HepG2 (cell line): ENCODE measurements around the gene SLX4. TPM values are rescaled to one million over a fixed set of nuclear protein-coding genes. Genes with fewer than 3 reads are reported as not detected.

ENCODE experiments used
- ATAC-seq: fragments of 200-7000 bp; cut with Tn5 transposase; 3 replicates; pipeline ENCODE4 v1.9.1; 2020; ENCODE audit warnings: mild to moderate bottlenecking, moderate library complexity
- BruUV-seq: library from RNA; stranded (reverse); fragments of 400-500 nt; replicated peaks from 2 replicates; lab custom pipeline; 2021; lab: Mats Ljungman, UMichigan
- CTCF ChIA-PET: fragments of 300-600 bp; formaldehyde crosslinking; extraction: SDS; loops from one replicate; lab custom pipeline; 2021; ENCODE audit warnings: low total read pairs, inconsistent platforms, low intra/inter-chr PET ratio; lab: Yijun Ruan, JAX
- POLR2A ChIA-PET: fragments of 350-600 bp; sonication (Branson Sonifier 250); formaldehyde crosslinking; loops from one replicate; lab custom pipeline; 2020; ENCODE audit warnings: antibody characterized with exemption, inconsistent platforms; lab: Yijun Ruan, JAX
- DNase-seq: peaks from one replicate; pipeline ENCODE4 v3.0.0-alpha.2; 2015; ENCODE audit warnings: low spot score
- FAIRE-seq: peaks from 3 replicates; lab custom pipeline; 2011; peaks lifted over from hg19 to GRCh38; lab: Jason Lieb, UNC
- H2AFZ ChIP-seq: one replicate; pipeline ENCODE4 v1.6.1; 2011; ENCODE audit warnings: low read length, inconsistent platforms
- H3K27ac ChIP-seq: fragments of 300-600 bp; 3 replicates; pipeline ENCODE4 v1.8.0; 2011; ENCODE audit warnings: mixed run types, mild to moderate bottlenecking, mixed read lengths, low read length, inconsistent platforms; ENCODE audit not compliant: insufficient read depth; ENCODE audit errors: extremely low read length
- H3K27me3 ChIP-seq, 2 experiments: fragments of 200-600 bp in 1 of 2; 2 replicates in 1 of 2; 3 replicates in 1 of 2; pipeline versions ENCODE4 v1.6.0 to v1.8.0; 2011; ENCODE audit warnings: low read length in 2 of 2, mild to moderate bottlenecking in 2 of 2, moderate library complexity in 2 of 2, inconsistent platforms in 1 of 2; ENCODE audit not compliant: insufficient read depth in 2 of 2, control insufficient read depth in 1 of 2
- H3K36me3 ChIP-seq, 2 experiments: fragments of 200-600 bp in 1 of 2; replicated peaks in 1 of 2; 2 replicates in 1 of 2; 3 replicates in 1 of 2; pipeline versions ENCODE4 v1.5.1 to v1.8.0; 2011; ENCODE audit warnings: low read length in 2 of 2, inconsistent platforms in 1 of 2; ENCODE audit not compliant: insufficient read depth in 2 of 2, control insufficient read depth in 1 of 2
- H3K4me1 ChIP-seq: 2 replicates; pipeline ENCODE4 v1.5.1; 2012; ENCODE audit warnings: low read length, inconsistent platforms; ENCODE audit not compliant: insufficient read depth
- H3K4me2 ChIP-seq: 2 replicates; pipeline ENCODE4 v1.6.0; 2011; ENCODE audit warnings: low read depth, low read length, inconsistent platforms
- H3K4me3 ChIP-seq, 3 experiments: fragments of 200-600 bp in 1 of 3; sonication (generic), shearing (Covaris generic) in 1 of 3; replicated peaks in 1 of 3; 2 replicates each; pipeline ENCODE4 v1.5.1; 2011 to 2016; ENCODE audit warnings: low read length in 3 of 3, inconsistent platforms in 2 of 3, low read depth in 2 of 3, mild to moderate bottlenecking in 2 of 3, control low read depth in 1 of 3, mixed read lengths in 1 of 3; ENCODE audit not compliant: insufficient read depth in 1 of 3
- H3K79me2 ChIP-seq: one replicate; pipeline ENCODE4 v1.6.1; 2011; ENCODE audit warnings: low read length, inconsistent platforms; ENCODE audit not compliant: insufficient read depth
- H3K9ac ChIP-seq: 2 replicates; pipeline ENCODE4 v1.6.0; 2011; ENCODE audit warnings: mild to moderate bottlenecking, low read depth, low read length, inconsistent platforms; ENCODE audit not compliant: insufficient read depth
- H3K9me3 ChIP-seq: 2 replicates; pipeline ENCODE4 v1.5.1; 2012; ENCODE audit warnings: mild to moderate bottlenecking, low read length
- H4K20me1 ChIP-seq: 2 replicates; pipeline ENCODE4 v1.6.0; 2011; ENCODE audit warnings: inconsistent platforms, mild to moderate bottlenecking, low read length, moderate library complexity; ENCODE audit not compliant: insufficient read depth
- CBX5 ChIP-seq: sonication (generic); formaldehyde crosslinking; IDR thresholded peaks from 2 replicates; pipeline ENCODE4 v1.4.0; 2020; ENCODE audit warnings: missing genetic modification reagents, borderline replicate concordance
- ESRRA ChIP-seq: sonication (generic); formaldehyde crosslinking; IDR thresholded peaks from 2 replicates; pipeline ENCODE4 v1.5.1; 2020; ENCODE audit warnings: mild to moderate bottlenecking, low read depth, missing genetic modification reagents
- FOXM1 ChIP-seq: sonication (generic); formaldehyde crosslinking; IDR thresholded peaks from 2 replicates; pipeline ENCODE4 v1.5.0; 2020; ENCODE audit warnings: missing genetic modification reagents
- KDM2A ChIP-seq: sonication (generic); formaldehyde crosslinking; IDR thresholded peaks from 2 replicates; pipeline ENCODE4 v1.4.0; 2020; ENCODE audit warnings: low read depth, missing genetic modification reagents, borderline replicate concordance
- POLR2AphosphoS2 ChIP-seq: IDR thresholded peaks from 2 replicates; pipeline ENCODE4 v1.6.1; 2011; ENCODE audit warnings: low read depth, low read length, improper control_type of control experiment
- SMAD1 ChIP-seq: sonication (generic); formaldehyde crosslinking; IDR thresholded peaks from 2 replicates; pipeline ENCODE4 v1.4.0; 2020; ENCODE audit warnings: missing genetic modification reagents, low read depth, mild to moderate bottlenecking, borderline replicate concordance
- ZBTB20 ChIP-seq: sonication (generic); formaldehyde crosslinking; IDR thresholded peaks from 2 replicates; pipeline ENCODE4 v1.8.1; 2023; ENCODE audit warnings: missing genetic modification reagents, low read depth, mild to moderate bottlenecking, borderline replicate concordance
- ZBTB7B ChIP-seq: sonication (generic); formaldehyde crosslinking; IDR thresholded peaks from 2 replicates; pipeline ENCODE4 v1.4.0; 2020; ENCODE audit warnings: missing genetic modification reagents
- WGBS: methylation state at CpG from one replicate; pipeline ENCODE4 v1.1.6; 2017; ENCODE audit warnings: low lambda C conversion rate; 5-methylcytosine and 5-hydroxymethylcytosine counted together
- in situ Hi-C: cut with HindIII; loops from 2 replicates; pipeline ENCODE4 v1.10.0; 2017; ENCODE audit warnings: low pct_unique_long_range_greater_than_20kb; ENCODE audit not compliant: extremely low pct_ligation_motif_present
- intact Hi-C: fragments of 100-400 bp; cut with micrococcal nuclease; formaldehyde crosslinking; loops from one replicate; pipeline ENCODE4 v1.10.0; 2022; ENCODE audit not compliant: unreplicated experiment
- polyA plus RNA-seq, 8 experiments: library from polyadenylated mRNA; depleted of rRNA in 3 of 8; stranded (reverse) in 7 of 8; unstranded in 1 of 8; fragments of >200 nt; fragmentation: Illumina TruSeq in 4 of 8; extraction: Trizol in 4 of 8; gene quantifications; 2 replicates each; pipeline versions ENCODE4 v1.2.1 to v1.2.3, GENCODE V29; 2011 to 2016; ENCODE audit warnings: low read depth in 4 of 8, missing spikeins in 1 of 8, mixed read lengths in 1 of 8; ENCODE audit not compliant: insufficient read depth in 1 of 8
- total RNA-seq, 5 experiments: library from RNA; depleted of rRNA; stranded (reverse); fragments of >200 nt; fragmentation: Illumina TruSeq; extraction: Trizol; gene quantifications; 2 replicates each; pipeline ENCODE4 v1.2.3, GENCODE V29; 2016; ENCODE audit warnings: low read depth in 1 of 5
- TF ChIP-seq, protein P1 (sequence below): sonication (generic); formaldehyde crosslinking; IDR thresholded peaks from 2 replicates; pipeline ENCODE4 v1.4.0; 2020; ENCODE audit warnings: missing genetic modification reagents

SLX4 gene
- total and polyA plus RNA-seq, 2 of the 13 experiments (the other 11 are each of a cell fraction or from before 2014, with no cell fraction given): 1.1 to 3.6 TPM

DNA sequence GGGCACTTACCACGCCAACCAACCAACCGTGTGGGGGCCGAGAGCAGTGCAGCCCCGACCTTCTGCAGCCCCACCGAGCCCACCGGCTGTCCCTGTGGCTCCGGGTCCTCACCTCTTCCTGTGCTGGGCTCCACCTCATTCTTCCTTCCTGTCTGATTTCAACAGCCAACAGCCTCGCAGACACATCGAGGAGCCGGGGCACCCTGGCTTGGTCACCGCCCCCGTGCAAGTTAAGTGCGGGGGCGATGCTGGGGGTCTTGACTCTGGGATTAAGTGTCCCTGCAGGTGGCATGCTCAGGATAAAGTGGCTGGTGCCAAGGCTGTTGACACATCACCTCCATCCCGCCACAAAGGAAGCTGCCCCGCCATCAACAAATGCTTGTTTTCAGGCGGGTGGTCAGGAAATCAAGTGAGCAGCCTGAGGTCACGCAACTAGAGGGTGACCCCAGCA, 34.1 kb downstream of the SLX4 start, which contains the start of gene NLRC3:
Gene NLRC3 (minus strand): TSS at position 102 of the 451 bp plus-strand sequence. CDS start 12,367 bp downstream, outside the sequence.
- no peak within 1 kb of the TSS for H3K27ac ChIP-seq
- ATAC-seq (no peak; the same call in 2 of the 3 replicates), DNase-seq (no peak), FAIRE-seq (no peak)
- CTCF ChIA-PET: no interaction called here
- H4K20me1 ChIP-seq: no peaks in the 10 kb centered on the region
- BruUV-seq: no TSS peak
- no peak within 1 kb of the TSS for H3K9ac ChIP-seq
- H3K4me2 ChIP-seq: no peak within 1 kb of the TSS
- H3K36me3 ChIP-seq: no peaks in the 10 kb centered on the region
- no peaks in the 10 kb centered on the region for H3K79me2 ChIP-seq
- intact Hi-C loops: no loop called here
- no peaks in the 10 kb centered on the region for H3K9me3 ChIP-seq
- H3K4me1 ChIP-seq: 0 out of 2 replicates have a peak, but pooled peaks cover 15% of the 10 kb centered on the region
- POLR2A ChIA-PET: no interaction called here
- H3K4me3 ChIP-seq: peak within 1 kb of the TSS in 1 of 3 experiments; percentile 2; a peak in 1 of 6 replicates
- TF ChIP-seq SMAD1 (CRISPR knock-in tag) (no peak), CBX5 (CRISPR knock-in tag) (no peak), KDM2A (CRISPR knock-in tag) (no peak), ESRRA (CRISPR knock-in tag) (no peak), POLR2AphosphoS2 (no peak), ZBTB7B (CRISPR knock-in tag) (no peak), ZBTB20 (CRISPR knock-in tag) (no peak), FOXM1 (no peak)
- TF ChIP-seq, protein P1, sequence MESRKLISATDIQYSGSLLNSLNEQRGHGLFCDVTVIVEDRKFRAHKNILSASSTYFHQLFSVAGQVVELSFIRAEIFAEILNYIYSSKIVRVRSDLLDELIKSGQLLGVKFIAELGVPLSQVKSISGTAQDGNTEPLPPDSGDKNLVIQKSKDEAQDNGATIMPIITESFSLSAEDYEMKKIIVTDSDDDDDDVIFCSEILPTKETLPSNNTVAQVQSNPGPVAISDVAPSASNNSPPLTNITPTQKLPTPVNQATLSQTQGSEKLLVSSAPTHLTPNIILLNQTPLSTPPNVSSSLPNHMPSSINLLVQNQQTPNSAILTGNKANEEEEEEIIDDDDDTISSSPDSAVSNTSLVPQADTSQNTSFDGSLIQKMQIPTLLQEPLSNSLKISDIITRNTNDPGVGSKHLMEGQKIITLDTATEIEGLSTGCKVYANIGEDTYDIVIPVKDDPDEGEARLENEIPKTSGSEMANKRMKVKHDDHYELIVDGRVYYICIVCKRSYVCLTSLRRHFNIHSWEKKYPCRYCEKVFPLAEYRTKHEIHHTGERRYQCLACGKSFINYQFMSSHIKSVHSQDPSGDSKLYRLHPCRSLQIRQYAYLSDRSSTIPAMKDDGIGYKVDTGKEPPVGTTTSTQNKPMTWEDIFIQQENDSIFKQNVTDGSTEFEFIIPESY (CRISPR knock-in tag): no peak
- H2AFZ ChIP-seq: no peak within 1 kb of the TSS
- WGBS: 38% methylated on average over 10 of the region's 18 CpGs
- peaks cover 3 to 8% of the 10 kb centered on the region in 2 experiments; a peak in 4 of 5 replicates for H3K27me3 ChIP-seq
- in situ Hi-C loops: no loop called here
